ENCODE data around the gene FAU.

Gene FAU

GRCh38 chr11:65071907-65072630 lies 49.9 kb downstream of the FAU start:
- DNase-seq, result no peak

Measured in SIG-M5 (cell line).